Activated T-helper 2 cell treated with anti-CD3 and anti-CD28 coated beads, Interferon-gamma antibody, Interleukin-2, Interleukin-4, amounts not matched to agents 10 μg/mL and 5 μg/mL and 100 μg/mL, durations not matched to agents 14 hours and 24 hours and 36 hours (primary cell): ENCODE data around the gene PHLDA2. TPM values are rescaled to one million over a fixed set of nuclear protein-coding genes. Genes with fewer than 3 reads are reported as not detected.
A peak's percentile ranks its signal among the peaks of the same experiment; 100 is the strongest.

Experiments
- DNase-seq: peaks from one replicate; pipeline ENCODE4 v3.0.0; 2021; ENCODE audit warnings: low spot score
- H3K27ac Mint-ChIP-seq: one replicate; pipeline ENCODE4 v1.8.0; 2021; ENCODE audit warnings: mixed read lengths
- H3K27me3 Mint-ChIP-seq: one replicate; pipeline ENCODE4 v1.8.0; 2021; ENCODE audit warnings: low read depth, mixed read lengths
- H3K36me3 Mint-ChIP-seq: one replicate; pipeline ENCODE4 v1.8.0; 2021; ENCODE audit warnings: low read depth, mixed read lengths
- H3K4me1 Mint-ChIP-seq: one replicate; pipeline ENCODE4 v1.8.0; 2021; ENCODE audit warnings: low read depth, mixed read lengths
- H3K4me3 Mint-ChIP-seq: one replicate; pipeline ENCODE4 v1.8.0; 2021; ENCODE audit warnings: low read depth, mild to moderate bottlenecking, moderate library complexity, mixed read lengths
- H3K9me3 Mint-ChIP-seq: one replicate; pipeline ENCODE4 v1.8.0; 2021; ENCODE audit warnings: mixed read lengths
- intact Hi-C: fragments of 100-400 bp; cut with micrococcal nuclease; formaldehyde crosslinking; loops from one replicate; pipeline ENCODE4 v1.15.1; 2023
- total RNA-seq: library from RNA; stranded (reverse); gene quantifications from 2 replicates; pipeline ENCODE4 v1.2.3, GENCODE V29; 2022

Gene PHLDA2
- total RNA-seq, 1 donor from 2014 or later: 34.7 TPM

GRCh38 chr11:2955906-2956476 lies 26.8 kb upstream of the PHLDA2 start:
- H3K27ac Mint-ChIP-seq: no peak overlapping the region
- no peak overlapping the region for H3K4me3 Mint-ChIP-seq
- H3K27me3 Mint-ChIP-seq: no peaks in the 10 kb centered on the region
- H3K36me3 Mint-ChIP-seq: peaks cover 95% of the 10 kb centered on the region
- no peak for DNase-seq
- peaks cover 37% of the 10 kb centered on the region for H3K4me1 Mint-ChIP-seq
- intact Hi-C loops: no loop called here
- H3K9me3 Mint-ChIP-seq: no peaks in the 10 kb centered on the region

GRCh38 chr11:2954263-2954662 lies 25.0 kb upstream of the PHLDA2 start:
- no peak overlapping the region for H3K27ac Mint-ChIP-seq
- peaks cover 94% of the 10 kb centered on the region for H3K36me3 Mint-ChIP-seq
- no peaks in the 10 kb centered on the region for H3K9me3 Mint-ChIP-seq
- no peak for DNase-seq
- intact Hi-C loops: no loop called here
- H3K4me1 Mint-ChIP-seq: peaks cover 41% of the 10 kb centered on the region
- no peak overlapping the region for H3K4me3 Mint-ChIP-seq
- H3K27me3 Mint-ChIP-seq: no peaks in the 10 kb centered on the region

DNA sequence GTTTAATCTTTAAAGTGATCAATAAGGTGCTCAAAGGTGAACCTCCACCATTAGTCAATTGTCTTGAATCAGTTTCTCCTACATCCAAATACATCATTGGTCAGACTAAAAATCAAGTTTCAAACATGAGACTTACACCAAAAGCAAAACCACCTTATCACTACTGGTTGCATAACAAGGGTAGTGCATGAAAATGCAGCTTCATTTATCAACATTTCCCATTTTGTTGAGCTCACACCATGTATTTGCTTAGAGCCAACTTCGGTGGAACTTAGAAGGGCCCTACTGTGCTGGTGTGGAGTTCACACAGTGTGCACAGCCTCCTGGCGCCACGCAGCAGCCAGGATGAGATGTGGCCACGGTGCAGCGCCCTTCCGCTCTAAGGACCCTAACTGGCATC lies 23.1 kb upstream of the PHLDA2 start:
- Mint-ChIP-seq H3K27me3 (no peaks in the 10 kb centered on the region), H3K4me1 (peaks cover 50% of the 10 kb centered on the region), H3K4me3 (no peak overlapping the region), H3K27ac (no peak overlapping the region), H3K9me3 (no peaks in the 10 kb centered on the region), H3K36me3 (peaks cover 98% of the 10 kb centered on the region)
- DNase-seq: no peak
- intact Hi-C loops: no loop called here

DNA sequence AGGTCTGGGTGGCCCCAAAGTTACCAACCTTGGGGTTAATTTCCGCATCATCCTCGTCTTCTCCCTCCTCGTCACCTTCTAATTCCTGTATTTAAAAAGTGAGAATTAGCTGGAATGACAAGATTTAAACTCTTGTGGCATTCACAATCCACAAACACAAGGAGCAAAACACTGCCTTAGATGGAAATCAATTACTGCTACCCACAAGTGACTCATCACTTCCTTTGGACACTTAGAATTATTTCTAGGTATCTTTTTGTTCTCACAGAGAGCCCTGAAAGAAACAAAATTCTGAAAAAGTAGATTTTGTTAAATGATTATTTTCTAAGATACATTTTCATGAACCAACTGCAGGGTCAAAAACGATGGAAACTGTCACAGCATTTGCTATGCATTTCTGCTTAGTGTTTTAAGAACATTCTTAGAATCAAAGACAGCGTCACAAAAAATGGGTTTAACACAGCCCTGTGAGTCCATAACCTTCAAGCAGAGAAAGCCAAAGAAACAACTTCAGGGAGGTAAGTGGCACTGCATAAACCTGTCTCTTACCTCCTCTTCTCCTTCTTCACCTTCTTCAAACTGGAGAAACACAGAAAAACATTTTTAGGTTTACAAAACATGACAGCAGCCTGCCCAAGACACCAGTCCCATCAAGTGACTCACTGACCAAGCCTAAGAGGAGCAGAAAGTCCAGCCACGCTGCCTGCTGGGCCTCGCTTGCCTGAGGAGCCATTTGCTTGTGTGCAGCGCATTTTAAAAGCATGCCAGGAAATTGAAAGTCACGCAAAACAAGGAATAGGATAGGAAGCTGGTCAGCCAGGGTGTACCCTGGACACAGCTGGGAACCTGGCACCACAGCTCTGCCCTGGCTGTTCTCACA lies 22.3 kb upstream of the PHLDA2 start:
- Mint-ChIP-seq H3K36me3 (peaks cover 98% of the 10 kb centered on the region), H3K27me3 (no peaks in the 10 kb centered on the region), H3K4me3 (no peak overlapping the region), H3K4me1 (peaks cover 55% of the 10 kb centered on the region), H3K9me3 (no peaks in the 10 kb centered on the region), H3K27ac (peak overlapping the region; percentile 58)
- no peak for DNase-seq
- intact Hi-C loops: no loop called here

GRCh38 chr11:2950825-2951224 lies 21.6 kb upstream of the PHLDA2 start:
- no peak overlapping the region for H3K27ac Mint-ChIP-seq
- no peaks in the 10 kb centered on the region for H3K9me3 Mint-ChIP-seq
- intact Hi-C loops: no loop called here
- H3K4me1 Mint-ChIP-seq: peaks cover 58% of the 10 kb centered on the region
- peaks cover 98% of the 10 kb centered on the region for H3K36me3 Mint-ChIP-seq
- no peak for DNase-seq
- no peak overlapping the region for H3K4me3 Mint-ChIP-seq
- H3K27me3 Mint-ChIP-seq: no peaks in the 10 kb centered on the region

- no peaks in the 10 kb centered on the region for H3K9me3 Mint-ChIP-seq
- no peak overlapping the region for H3K4me3 Mint-ChIP-seq
- no peak overlapping the region for H3K27ac Mint-ChIP-seq
- H3K27me3 Mint-ChIP-seq: no peaks in the 10 kb centered on the region
- no peak for DNase-seq
- H3K36me3 Mint-ChIP-seq: peaks cover 96% of the 10 kb centered on the region
- H3K4me1 Mint-ChIP-seq: peaks cover 65% of the 10 kb centered on the region
- intact Hi-C loops: loop anchor here (5.0 kb wide), 1 partner anchor 37 kb away; no protein-coding TSS in a partner anchor
Observed at GRCh38 chr11:2949920-2950319, 20.7 kb upstream of the PHLDA2 start.

DNA sequence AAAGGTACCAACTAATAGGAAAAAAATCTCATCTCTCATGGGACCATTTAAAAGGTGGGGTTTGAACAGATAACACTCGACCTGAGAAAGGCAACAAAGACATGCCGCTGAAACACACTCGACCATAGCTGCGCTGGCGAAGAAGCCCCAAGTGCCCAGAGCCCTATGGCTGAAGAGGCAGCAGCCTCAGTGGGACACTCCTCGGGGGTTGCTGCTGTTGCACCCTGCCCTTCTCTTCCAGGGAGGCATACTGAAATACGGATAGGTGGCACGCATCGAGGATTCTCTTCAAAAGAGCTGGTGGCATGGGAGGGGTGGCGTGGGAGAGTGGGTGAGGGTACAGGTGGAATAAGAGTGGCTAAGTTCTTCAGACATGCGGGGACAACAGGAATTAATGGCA lies 18.5 kb upstream of the PHLDA2 start:
- Mint-ChIP-seq H3K4me3 (no peak overlapping the region), H3K36me3 (peaks cover 90% of the 10 kb centered on the region), H3K4me1 (peaks cover 54% of the 10 kb centered on the region), H3K27me3 (no peaks in the 10 kb centered on the region), H3K9me3 (no peaks in the 10 kb centered on the region), H3K27ac (no peak overlapping the region)
- no peak for DNase-seq
- intact Hi-C loops: loop anchor here (5.0 kb wide), 1 partner anchor 40 kb away; no protein-coding TSS in a partner anchor

DNA sequence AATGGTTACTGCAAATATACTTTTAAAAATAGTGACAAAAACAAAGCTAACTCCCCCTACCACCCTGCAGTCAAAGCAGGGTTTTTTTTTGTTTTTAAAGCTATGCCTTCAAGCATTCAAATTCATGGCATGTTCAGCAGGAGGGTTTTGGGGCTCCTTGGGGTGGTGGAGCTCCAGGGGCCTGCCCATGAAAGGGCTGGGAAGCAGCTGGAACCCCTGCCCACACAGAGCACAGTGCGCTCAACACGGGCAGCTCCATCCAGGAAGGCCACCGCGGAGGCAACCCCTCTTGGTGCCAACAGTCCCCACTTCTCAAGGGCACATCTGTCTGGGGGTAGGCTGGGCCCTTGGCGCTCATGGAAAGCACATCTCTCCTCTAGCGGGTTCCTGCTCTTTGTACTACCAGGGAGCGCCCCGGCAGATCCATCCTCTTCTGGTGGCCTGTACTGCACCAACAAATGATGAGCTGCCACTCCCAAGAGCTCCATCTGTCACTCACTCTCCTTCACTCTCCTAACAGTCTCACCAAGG lies 16.6 kb upstream of the PHLDA2 start:
- Mint-ChIP-seq H3K36me3 (peaks cover 70% of the 10 kb centered on the region), H3K27ac (peak overlapping the region; percentile 63), H3K27me3 (no peaks in the 10 kb centered on the region), H3K9me3 (no peaks in the 10 kb centered on the region), H3K4me1 (peaks cover 37% of the 10 kb centered on the region), H3K4me3 (peak overlapping the region; percentile 8)
- intact Hi-C loops: loop anchor here (5.0 kb wide), 1 partner anchor 41 kb away; no protein-coding TSS in a partner anchor
- DNase-seq: no peak

DNA sequence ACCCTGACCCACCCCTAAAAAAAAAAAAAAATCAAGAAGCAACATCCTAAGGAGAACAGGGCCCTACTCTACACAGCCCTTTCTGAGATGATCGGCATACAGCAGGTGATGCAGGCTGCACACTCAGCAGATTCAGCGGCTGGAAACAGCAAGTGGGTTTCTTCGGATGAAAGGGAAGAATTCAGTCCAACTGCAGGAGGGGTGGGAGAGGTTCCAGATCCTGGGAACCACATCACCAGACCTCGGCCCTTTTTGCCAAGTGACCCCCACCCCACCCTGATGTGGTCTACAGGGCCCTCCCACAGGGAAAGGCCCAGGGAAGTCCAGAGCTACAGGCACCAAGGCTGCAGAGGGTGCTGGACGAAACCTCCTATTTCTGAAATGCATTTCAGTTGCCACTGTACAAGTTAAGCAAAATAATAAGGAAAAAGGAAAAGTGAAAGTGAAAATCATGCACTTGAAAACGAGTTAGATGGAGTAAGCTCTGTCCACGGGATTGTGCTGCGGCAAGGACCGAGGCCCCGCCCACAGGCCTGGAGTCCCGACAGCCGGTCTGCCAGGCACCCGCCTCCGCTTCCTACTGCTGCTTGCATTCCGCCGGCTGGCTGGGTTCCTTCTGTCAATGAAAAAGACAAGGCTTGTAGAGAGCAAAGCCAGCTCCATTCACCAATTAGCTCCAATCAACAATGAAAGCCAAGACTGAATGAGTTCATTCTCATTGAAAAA lies 16.0 kb upstream of the PHLDA2 start:
- Mint-ChIP-seq H3K9me3 (no peaks in the 10 kb centered on the region), H3K4me1 (peaks cover 37% of the 10 kb centered on the region), H3K4me3 (no peak overlapping the region), H3K27me3 (no peaks in the 10 kb centered on the region), H3K36me3 (peaks cover 66% of the 10 kb centered on the region), H3K27ac (peak overlapping the region; percentile 33)
- intact Hi-C loops: loop anchor here (5.0 kb wide), 1 partner anchor 42 kb away; no protein-coding TSS in a partner anchor
- DNase-seq: peak; percentile 62

DNA sequence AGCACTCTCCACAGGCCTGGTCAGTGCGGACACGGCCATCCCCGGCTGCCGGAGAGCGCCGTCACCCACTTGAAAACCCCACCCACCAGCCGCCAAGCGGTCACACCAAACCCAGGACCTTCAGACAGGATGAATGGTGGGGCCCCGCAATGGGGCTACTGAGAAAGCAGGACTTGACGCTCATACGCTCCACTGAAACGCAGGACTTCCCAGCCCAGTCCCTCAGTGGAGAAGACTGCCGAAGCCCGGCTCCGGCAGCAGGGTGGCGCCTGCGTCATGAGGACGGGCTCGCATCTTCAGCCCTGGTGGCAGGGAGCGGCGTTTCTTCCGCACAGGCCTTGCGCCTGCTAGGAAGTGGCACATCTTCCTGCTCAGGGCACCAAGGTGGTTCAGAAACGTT lies 15.3 kb upstream of the PHLDA2 start:
- H3K9me3 Mint-ChIP-seq: peaks cover 4% of the 10 kb centered on the region
- H3K36me3 Mint-ChIP-seq: peaks cover 63% of the 10 kb centered on the region
- intact Hi-C loops: no loop called here
- no peak for DNase-seq
- no peaks in the 10 kb centered on the region for H3K27me3 Mint-ChIP-seq
- peaks cover 36% of the 10 kb centered on the region for H3K4me1 Mint-ChIP-seq
- no peak overlapping the region for H3K4me3 Mint-ChIP-seq
- no peak overlapping the region for H3K27ac Mint-ChIP-seq

- no peak for DNase-seq
- intact Hi-C loops: no loop called here
- no peaks in the 10 kb centered on the region for H3K27me3 Mint-ChIP-seq
- peaks cover 30% of the 10 kb centered on the region for H3K4me1 Mint-ChIP-seq
- no peak overlapping the region for H3K4me3 Mint-ChIP-seq
- H3K27ac Mint-ChIP-seq: no peak overlapping the region
- peaks cover 11% of the 10 kb centered on the region for H3K9me3 Mint-ChIP-seq
- H3K36me3 Mint-ChIP-seq: peaks cover 63% of the 10 kb centered on the region
Observed at GRCh38 chr11:2943711-2944118, 14.5 kb upstream of the PHLDA2 start.

- peaks cover 18% of the 10 kb centered on the region for H3K9me3 Mint-ChIP-seq
- H3K36me3 Mint-ChIP-seq: peaks cover 63% of the 10 kb centered on the region
- no peak overlapping the region for H3K27ac Mint-ChIP-seq
- intact Hi-C loops: no loop called here
- no peaks in the 10 kb centered on the region for H3K27me3 Mint-ChIP-seq
- no peak overlapping the region for H3K4me3 Mint-ChIP-seq
- peaks cover 30% of the 10 kb centered on the region for H3K4me1 Mint-ChIP-seq
- no peak for DNase-seq
Observed at GRCh38 chr11:2942872-2943710, 13.9 kb upstream of the PHLDA2 start.
